MCF 10A (cell line): ENCODE measurements around the gene NOL4L. TPM values are rescaled to one million over a fixed set of nuclear protein-coding genes. Genes with fewer than 3 reads are reported as not detected.

Experiments used
- BruUV-seq: library from RNA; stranded (reverse); fragments of 400-500 nt; replicated peaks from 2 replicates; lab custom pipeline; 2021; lab: Mats Ljungman, UMichigan
- CTCF ChIA-PET: fragments of 300-600 bp; sonication (Branson Sonifier 250); formaldehyde crosslinking; extraction: SDS; loops from one replicate; lab custom pipeline; 2021; ENCODE audit warnings: antibody characterized with exemption, inconsistent platforms; lab: Yijun Ruan, JAX
- POLR2A ChIA-PET: fragments of 300-600, 350-650 bp; sonication (Branson Sonifier 250); formaldehyde crosslinking; extraction: SDS; loops from one replicate; lab custom pipeline; 2020; ENCODE audit warnings: antibody characterized with exemption, inconsistent platforms; lab: Yijun Ruan, JAX
- DNase-seq: peaks from one replicate; pipeline ENCODE4 v3.0.0-alpha.2; 2018; ENCODE audit not compliant: unreplicated experiment
- H3K27ac Mint-ChIP-seq: one replicate; pipeline ENCODE4 v1.8.0; 2022; ENCODE audit warnings: mild to moderate bottlenecking, low read depth, mixed read lengths; ENCODE audit not compliant: unreplicated experiment
- H3K27me3 Mint-ChIP-seq: one replicate; pipeline ENCODE4 v1.8.0; 2022; ENCODE audit warnings: mixed read lengths; ENCODE audit not compliant: insufficient read depth, unreplicated experiment
- H3K36me3 Mint-ChIP-seq: one replicate; pipeline ENCODE4 v1.8.0; 2022; ENCODE audit warnings: mild to moderate bottlenecking, moderate library complexity, mixed read lengths; ENCODE audit not compliant: insufficient read depth, unreplicated experiment
- H3K4me1 Mint-ChIP-seq: one replicate; pipeline ENCODE4 v1.8.0; 2022; ENCODE audit warnings: mixed read lengths; ENCODE audit not compliant: insufficient read depth, unreplicated experiment
- H3K4me3 Mint-ChIP-seq: one replicate; pipeline ENCODE4 v1.8.0; 2022; ENCODE audit warnings: mild to moderate bottlenecking, moderate library complexity, mixed read lengths; ENCODE audit not compliant: unreplicated experiment
- H3K9me3 Mint-ChIP-seq: one replicate; pipeline ENCODE4 v1.8.0; 2022; ENCODE audit warnings: mixed read lengths; ENCODE audit not compliant: unreplicated experiment
- CTCF ChIP-seq: fragments of 200-600 bp; IDR thresholded peaks from one replicate; pipeline ENCODE4 v1.8.0; 2022; ENCODE audit warnings: antibody characterized with exemption, mild to moderate bottlenecking; ENCODE audit not compliant: unreplicated experiment
- intact Hi-C: fragments of 100-400 bp; cut with micrococcal nuclease; formaldehyde crosslinking; loops from 2 replicates; pipeline ENCODE4 v1.14.1; 2022
- total RNA-seq: library from RNA; stranded (reverse); gene quantifications from 2 replicates; pipeline ENCODE4 v1.2.3, GENCODE V29; 2022

Gene NOL4L
- total RNA-seq, 1 experiment from 2014 or later, result 3.3 TPM

DNA sequence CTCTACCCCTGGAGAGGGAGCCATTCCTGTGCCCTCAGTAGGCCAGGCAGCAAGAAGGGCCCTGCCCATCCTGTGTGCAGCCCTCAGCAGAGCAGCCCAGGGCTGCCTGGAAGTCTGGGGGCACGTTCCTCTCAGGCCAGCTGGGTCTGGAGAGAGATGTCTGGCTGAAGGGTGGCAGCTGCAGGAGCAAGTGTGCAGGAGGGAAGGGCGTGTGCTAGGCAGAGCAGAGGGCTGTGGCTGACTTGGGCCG lies 62.7 kb downstream of the NOL4L start:
- Mint-ChIP-seq H3K27ac (no peak overlapping the region), H3K4me1 (peaks cover 5% of the 10 kb centered on the region), H3K27me3 (no peaks in the 10 kb centered on the region), H3K36me3 (no peaks in the 10 kb centered on the region), H3K4me3 (no peak overlapping the region), H3K9me3 (no peaks in the 10 kb centered on the region)
- TF ChIP-seq CTCF, result no peak
- no TSS peak for BruUV-seq
- POLR2A ChIA-PET, result interaction anchor here (1.3 kb wide), 1 partner anchor 130 kb away, joined by 5 read pairs; no protein-coding TSS in a partner anchor
- CTCF ChIA-PET, result interaction anchor here (0.6 to 13.8 kb wide), 31 partner anchors 11 to 759 kb away, joined by 3 to 360 read pairs (median 5); partner anchors contain the start of gene COMMD7
- no peak for DNase-seq
- intact Hi-C loops, result loop anchor here (5.0 kb wide), 1 partner anchor 255 kb away; no protein-coding TSS in a partner anchor

- Mint-ChIP-seq H3K9me3 (no peaks in the 10 kb centered on the region), H3K4me3 (no peak overlapping the region), H3K36me3 (no peaks in the 10 kb centered on the region), H3K4me1 (peaks cover 5% of the 10 kb centered on the region), H3K27me3 (no peaks in the 10 kb centered on the region), H3K27ac (no peak overlapping the region)
- ChIA-PET POLR2A (no interaction called here), CTCF (interaction anchor here (0.6 to 13.8 kb wide), 47 partner anchors 10 to 801 kb away, joined by 3 to 360 read pairs (median 4); partner anchors contain the start of gene COMMD7)
- no TSS peak for BruUV-seq
- TF ChIP-seq CTCF, result peak; percentile 87
- intact Hi-C loops, result loop anchor here (1.0 to 5.0 kb wide), 2 partner anchors 131 to 255 kb away; no protein-coding TSS in a partner anchor
- peak; percentile 55 for DNase-seq
Measured at GRCh38 chr20:32521780-32522525, 63.2 kb downstream of the NOL4L start.

DNA sequence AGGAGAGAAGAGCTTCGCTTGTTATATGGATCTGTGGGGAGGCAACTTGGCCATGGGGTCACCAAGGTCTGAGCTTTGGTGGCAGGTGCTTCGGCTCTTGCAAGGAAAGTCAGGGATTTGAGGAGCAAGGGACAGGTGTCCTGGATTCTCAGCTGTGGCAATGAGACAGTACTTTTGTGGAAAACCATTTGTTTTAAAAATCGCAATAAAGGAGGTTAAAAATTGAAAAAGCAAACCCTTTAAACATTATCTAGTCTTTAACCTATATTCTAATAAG lies 64.3 kb downstream of the NOL4L start:
- H3K27ac Mint-ChIP-seq, result no peak overlapping the region
- POLR2A ChIA-PET, result interaction anchor here (0.6 to 1.1 kb wide), 2 partner anchors 15 to 23 kb away, joined by 3 read pairs; no protein-coding TSS in a partner anchor
- no TSS peak for BruUV-seq
- no peaks in the 10 kb centered on the region for H3K36me3 Mint-ChIP-seq
- intact Hi-C loops, result loop anchor here (1.0 to 5.0 kb wide), 2 partner anchors 132 to 256 kb away; no protein-coding TSS in a partner anchor
- H3K4me3 Mint-ChIP-seq, result no peak overlapping the region
- no peaks in the 10 kb centered on the region for H3K27me3 Mint-ChIP-seq
- TF ChIP-seq CTCF, result no peak
- no peak for DNase-seq
- CTCF ChIA-PET, result interaction anchor here (0.6 to 13.8 kb wide), 22 partner anchors 9 to 1374 kb away, joined by 3 to 360 read pairs (median 5); no protein-coding TSS in a partner anchor
- no peaks in the 10 kb centered on the region for H3K9me3 Mint-ChIP-seq
- peaks cover 5% of the 10 kb centered on the region for H3K4me1 Mint-ChIP-seq

DNA sequence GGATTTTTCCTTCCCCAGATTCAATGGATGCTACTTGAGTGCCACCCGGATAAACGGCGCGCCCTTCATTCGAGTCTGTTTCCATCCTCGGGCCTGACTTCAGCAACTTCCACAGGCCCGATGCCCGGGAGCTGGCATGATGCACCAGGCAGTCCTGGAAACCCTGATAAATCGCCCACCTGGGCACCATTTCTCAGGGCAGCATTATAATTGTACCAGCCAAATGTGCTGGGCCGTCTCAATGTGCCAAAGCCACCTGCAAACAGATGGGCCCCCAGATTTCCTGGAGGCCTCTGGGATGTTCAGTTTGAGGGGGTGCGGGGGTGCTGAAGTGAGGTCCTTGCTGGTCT lies 65.8 kb downstream of the NOL4L start:
- BruUV-seq, result no TSS peak
- Mint-ChIP-seq H3K9me3 (no peaks in the 10 kb centered on the region), H3K36me3 (no peaks in the 10 kb centered on the region), H3K4me3 (no peak overlapping the region), H3K27ac (no peak overlapping the region), H3K4me1 (no peaks in the 10 kb centered on the region), H3K27me3 (no peaks in the 10 kb centered on the region)
- DNase-seq, result no peak
- ChIA-PET CTCF (interaction anchor here (0.6 to 13.8 kb wide), 5 partner anchors 16 to 921 kb away, joined by 3 to 360 read pairs (median 4); no protein-coding TSS in a partner anchor), POLR2A (no interaction called here)
- intact Hi-C loops, result no loop called here
- no peak for TF ChIP-seq CTCF
